HG03558 (cell line): Measurements from ENCODE around the gene RHBDF1.

Experiments
- ATAC-seq: cut with Tn5 transposase; IDR thresholded peaks from one replicate; pipeline ENCODE4 v1.9.1; 2021; ENCODE audit warnings: moderate number of reproducible peaks; ENCODE audit not compliant: unreplicated experiment; ENCODE audit errors: extremely low read depth

RHBDF1 gene

DNA sequence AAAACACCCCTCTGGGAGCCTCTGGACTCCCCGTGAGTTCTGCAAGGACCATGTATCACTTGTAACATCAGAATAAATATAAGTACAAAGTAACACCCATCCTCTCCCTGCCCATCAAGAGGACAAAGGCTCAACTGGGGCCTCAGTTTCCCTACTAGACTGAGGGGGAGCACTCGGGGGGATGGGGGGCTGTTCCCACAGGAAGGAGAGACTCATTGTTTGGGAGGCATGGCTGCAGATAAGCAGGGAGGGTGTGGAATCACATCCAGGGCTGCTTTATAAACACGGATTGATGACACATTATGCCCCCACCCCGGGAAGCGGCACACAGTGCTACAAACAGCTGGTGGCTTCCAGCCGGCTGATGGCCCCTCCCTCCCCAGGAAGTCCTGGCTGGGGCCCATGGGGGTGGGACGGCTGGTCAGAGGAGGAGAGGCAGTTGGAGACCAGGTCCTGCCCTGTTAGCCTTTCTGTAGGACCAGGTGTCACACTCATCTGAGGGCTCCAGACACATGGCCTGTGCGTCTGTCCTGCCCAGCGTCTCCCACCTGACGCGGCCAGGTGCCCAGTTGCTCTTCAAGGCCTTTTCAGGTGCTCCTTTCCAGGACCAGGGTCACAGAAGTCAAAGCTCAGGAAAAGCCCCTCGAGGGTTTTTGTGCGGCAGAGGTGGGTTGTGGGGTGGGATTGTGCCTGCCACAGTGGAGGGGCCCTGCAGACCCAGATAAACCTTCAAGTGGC is 4.3 kb upstream of the RHBDF1 start:
- no peak for ATAC-seq

DNA sequence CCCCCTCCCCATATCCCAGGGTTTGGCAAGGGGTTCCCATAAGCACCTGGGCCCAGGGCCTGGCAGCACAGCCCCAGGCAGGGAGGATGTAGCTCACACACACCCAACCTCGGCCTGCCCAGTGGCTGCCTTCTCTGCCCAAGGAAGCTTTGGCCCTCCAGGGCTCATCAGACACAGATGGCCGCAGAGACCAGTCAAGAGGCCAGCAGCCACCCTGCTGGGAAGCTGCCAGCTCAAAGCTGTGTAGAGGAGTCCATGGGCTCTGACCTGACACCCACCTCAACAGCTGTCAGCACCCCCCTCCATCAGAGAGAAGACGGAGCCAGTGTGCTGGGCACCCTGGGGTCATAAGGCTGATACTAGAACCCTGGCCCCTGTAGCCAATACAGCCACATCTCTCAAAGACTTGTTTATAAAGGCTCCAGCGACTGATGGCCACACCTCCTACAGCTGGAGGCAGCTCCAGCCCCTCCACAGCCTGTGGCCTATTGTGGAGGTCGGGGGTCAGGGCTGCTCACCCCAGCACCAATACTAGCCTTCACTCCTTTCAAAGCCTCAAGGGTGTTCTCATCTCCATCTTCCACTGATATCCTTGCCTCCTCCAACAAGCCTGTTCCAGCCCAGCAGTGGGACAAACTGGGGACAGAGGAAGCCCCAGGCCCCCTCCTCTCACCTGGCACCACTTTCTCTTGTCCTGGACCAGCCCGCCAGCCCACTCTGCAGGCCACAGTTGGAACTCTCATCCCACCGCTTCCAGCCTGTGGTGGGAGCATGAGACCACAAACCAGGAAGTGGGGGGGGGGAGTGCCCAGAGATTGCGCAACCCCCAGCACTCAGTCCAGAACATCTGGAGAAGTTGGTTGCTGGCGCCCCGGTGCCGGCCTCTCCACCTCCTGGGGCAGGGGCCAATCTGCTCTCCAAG is 3.4 kb upstream of the RHBDF1 start:
- ATAC-seq: no peak

DNA sequence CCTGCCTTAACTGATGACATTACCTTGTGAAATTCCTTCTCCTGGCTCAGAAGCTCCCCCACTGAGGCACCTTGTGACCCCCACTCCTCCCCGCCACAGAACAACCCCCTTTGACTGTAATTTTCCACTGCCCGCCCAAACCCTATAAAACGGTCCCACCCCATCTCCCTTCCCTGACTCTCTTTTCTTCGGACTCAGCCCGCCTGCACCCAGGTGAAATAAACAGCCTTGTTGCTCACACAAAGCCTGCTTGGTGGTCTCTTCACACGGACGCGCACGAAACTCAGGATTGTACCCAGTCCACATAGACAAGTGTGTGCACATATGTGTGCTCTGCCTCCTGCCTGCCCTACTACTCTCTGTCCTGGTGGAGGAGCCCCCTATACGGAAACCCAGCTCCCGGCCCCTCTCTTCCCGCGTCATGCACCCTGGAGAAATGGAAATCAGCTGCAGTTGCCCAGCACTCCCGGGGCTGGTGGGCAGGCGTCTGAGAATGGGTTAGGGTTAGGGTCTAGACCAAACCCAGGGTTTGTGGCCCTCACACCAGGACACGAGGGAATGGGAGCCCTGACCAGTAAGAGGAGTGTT is 2.4 kb upstream of the RHBDF1 start:
- no peak for ATAC-seq

DNA sequence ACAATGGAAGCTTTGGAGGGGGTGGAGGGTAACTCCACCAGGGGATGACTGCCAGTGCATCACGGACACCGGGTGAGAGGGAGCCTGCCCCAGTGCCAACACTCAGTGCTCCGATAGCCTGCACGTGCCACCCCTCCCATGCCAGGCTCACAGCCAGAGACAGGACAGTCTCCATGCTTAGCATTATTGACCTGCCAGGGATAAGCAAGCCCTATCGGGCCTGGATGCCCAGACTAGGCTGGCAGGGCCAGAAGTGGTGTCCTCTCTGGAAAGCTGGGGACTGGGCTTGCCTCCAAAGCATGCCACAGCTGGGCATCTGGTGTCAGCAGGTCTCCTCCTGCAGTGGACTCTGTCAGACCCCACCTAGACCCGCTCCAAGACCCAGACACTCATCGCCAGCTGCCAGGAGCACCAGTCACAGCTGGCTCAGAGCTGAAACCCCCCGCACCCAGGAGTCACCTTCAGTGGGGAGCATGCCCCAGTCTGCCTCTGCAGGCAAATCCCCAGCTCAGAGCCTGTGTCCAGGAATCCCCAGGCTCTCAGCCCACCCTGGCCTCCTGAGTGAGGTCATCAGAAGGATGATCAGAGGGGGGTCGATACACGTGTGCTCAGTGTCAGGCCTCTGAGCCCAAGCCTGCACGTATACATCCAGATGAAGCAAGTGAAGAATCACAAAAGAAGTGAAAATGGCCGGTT is 1.8 kb upstream of the RHBDF1 start:
- no peak for ATAC-seq

DNA sequence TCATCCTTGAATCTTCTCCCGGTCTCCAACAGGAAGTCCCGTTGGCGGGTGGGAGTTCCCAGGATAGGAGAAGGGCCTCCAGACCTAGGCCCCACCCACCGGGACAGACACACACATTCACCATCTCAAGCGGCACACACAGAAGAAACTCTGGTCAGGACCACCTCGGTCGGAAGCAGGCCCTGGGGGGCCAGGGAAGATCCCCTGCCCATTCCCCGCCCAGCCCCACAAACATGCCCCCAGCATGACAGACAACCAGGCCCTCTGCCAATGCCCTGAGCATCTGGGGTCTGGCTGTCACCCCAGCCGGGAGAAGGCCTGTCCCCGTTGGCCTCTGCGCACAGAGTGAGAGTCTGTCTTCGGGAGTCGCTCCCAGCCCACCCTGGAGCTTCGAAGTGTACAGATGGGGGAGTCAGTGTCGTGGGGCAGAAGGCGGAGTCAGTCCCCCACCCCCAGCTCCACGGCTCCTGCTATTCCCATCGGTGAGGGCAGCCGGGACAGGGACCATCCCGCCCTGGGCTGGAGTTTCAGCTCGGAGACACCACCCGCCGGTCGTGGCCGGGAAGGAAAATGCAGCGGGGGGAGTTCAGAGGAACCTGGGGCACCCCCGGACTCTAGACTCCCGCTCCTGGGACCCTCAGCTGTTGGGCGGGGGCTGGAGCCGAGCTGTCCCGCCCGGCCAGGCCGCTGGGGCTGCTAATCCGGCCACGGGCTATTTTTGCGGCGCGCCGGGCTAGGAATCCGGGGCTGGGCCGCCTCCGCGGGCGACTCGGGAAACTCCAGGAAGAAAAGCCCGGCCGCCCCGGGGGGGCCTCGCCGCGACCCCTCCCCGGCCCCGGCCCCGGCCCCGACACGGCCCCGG is 660 bp downstream of the RHBDF1 start:
- ATAC-seq: no peak

DNA sequence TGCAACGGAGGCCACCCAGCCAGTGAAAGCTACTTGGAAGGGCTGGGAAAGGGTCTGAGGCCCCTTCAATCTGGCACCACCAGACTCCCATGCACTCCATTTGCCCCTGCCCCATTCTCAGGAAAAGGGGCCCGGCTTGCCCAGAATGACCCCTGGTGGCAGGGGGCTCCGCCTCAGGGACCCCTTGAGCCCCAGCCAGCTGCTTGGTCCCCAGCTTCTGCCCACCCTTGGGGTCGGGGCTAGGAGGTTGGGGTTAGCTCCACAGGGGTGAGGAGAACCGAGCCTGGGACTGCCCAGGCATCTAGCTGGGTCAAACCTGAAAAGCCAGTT is 1.3 kb downstream of the RHBDF1 start:
- no peak for ATAC-seq

DNA sequence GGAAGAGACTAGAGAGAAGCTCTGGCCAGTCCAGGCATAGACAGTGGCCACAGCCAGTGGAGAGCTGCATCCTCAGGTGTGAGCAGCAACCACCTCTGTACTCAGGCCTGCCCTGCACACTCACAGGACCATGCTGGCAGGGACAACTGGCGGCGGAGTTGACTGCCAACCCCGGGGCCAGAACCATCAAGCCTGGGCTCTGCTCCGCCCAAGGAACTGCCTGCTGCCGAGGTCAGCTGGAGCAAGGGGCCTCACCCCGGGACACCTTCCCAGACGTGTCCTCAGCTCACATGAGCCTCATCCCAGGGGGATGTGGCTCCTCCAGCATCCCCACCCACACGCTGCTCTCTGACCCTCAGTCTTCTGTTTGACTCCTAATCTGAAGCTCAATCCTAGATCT is 3.2 kb downstream of the RHBDF1 start:
- no peak for ATAC-seq

DNA sequence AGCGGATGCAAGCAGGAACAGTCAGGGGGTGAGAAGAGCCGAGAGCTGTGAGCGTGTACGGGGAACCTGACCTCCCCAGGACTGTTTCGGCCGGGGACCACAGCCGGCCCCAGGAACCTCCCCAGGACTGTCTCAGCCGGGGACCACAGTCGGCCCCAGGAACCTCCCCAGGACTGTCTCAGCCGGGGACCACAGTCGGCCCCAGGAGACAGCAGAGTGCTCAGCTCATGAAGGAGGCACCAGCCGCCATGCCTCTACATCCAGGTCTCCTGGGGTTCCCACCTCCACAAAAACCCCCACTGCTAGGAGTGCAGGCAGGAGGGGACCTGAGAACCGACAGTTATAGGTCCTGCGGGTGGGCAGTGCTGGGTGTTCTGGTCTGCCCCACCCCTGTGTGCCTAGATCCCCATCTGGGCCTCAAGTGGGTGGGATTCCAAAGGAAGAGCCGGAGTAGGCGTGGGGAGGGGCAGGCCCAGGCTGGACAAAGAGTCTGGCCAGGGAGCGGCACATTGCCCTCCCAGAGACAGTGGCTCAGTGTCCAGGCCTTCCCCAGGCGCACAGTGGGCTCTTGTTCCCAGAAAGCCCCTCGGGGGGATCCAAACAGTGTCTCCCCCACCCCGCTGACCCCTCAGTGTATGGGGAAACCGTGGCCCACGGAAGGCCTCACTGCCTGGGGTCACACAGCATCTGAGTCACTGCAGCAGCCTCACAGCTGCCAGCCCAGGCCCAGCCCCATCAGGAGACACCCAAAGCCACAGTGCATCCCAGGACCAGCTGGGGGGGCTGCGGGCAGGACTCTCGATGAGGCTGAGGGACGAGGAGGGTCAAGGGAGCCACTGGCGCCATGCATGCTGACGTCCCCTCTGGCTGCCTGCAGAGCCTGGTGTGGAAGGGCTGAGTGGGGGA is 4.3 kb downstream of the RHBDF1 start:
- ATAC-seq: no peak

DNA sequence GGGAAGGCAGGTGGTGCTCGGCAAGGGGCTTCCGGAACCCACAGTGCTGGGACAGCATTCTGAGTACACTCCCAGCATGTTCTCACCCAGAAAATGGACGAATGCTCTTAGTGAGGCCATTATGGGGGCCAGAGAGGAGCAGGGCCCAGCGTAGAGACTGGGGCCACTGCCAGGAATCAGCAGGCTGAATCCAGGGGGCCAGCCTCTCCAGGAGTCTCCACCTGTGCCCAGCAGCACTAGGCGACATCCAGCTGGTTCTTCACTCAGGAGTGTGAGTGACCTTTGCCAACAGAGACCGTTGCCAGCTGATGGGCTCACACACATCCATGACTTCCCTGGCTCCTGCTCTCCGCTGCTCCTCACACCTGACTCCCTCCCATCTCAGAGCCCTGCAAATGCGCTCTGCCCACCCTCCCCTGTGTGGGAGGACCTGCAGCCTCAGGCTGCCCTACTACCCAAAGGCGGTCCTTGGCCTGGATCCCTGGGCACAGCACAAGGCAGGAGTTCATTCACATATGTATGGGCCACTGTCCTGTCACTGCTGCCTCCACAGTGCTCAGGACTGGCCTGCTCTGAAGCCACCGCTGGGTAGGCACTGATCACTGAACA is 5.1 kb downstream of the RHBDF1 start:
- no peak for ATAC-seq

DNA sequence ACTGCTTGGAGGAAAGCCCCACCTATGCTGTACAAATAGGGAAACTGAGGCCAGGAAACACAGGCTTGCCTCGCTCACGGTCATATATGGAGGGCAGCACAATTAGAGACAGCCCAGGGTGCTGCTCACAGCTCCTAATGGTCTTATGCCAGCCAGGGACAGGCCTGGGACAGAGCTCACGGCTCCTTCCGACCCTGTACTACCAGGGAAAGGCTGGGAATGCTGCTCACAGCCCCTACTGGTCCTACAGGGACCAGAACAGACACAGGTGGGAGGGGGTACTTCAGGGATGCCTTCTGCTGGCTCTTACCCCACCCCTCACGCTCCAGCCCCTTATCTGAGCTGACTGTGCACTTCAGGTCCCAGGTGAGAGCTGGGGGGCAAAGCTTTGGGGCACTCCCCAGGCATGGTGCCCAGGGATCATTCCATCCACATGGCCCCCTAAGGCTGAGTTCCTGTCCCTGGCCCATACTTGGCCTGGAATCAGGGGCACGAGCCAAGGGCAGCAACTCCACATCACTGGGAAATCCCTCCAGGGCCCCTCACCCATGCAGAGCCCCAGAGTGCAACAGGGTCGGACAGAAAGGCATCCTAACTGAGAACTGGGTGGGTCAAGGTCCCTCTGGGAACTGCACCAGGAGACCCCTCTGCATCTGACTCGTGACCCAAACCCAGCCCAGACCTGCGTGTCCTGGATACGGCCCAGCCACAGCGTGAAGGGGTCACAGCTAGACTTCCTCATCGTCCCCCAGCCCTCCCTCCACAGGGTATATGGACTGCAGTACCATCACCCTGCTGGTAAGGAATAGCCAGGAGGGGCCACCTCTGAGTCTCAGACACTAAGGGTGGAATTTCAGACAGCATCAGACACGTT is 5.9 kb downstream of the RHBDF1 start:
- no peak for ATAC-seq

DNA sequence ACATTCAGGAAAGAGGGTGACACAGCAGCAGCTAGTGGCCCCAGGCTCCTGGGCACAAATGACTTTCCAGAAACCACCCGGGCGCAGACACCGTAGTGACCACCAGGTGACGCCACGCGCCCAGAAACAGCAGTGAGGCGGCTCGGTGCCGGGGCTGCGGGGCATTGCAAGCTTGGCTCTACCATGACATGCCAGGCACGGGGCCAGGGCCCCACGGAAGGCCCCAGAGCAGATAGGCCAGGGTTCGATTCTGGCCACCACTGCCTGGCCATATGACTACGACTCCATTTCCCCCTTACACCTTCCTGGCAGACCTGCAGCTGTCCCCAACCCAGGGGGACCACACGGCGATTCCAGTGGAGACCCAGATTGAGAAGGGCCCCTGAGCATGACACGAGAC is 6.7 kb downstream of the RHBDF1 start:
- ATAC-seq: no peak

DNA sequence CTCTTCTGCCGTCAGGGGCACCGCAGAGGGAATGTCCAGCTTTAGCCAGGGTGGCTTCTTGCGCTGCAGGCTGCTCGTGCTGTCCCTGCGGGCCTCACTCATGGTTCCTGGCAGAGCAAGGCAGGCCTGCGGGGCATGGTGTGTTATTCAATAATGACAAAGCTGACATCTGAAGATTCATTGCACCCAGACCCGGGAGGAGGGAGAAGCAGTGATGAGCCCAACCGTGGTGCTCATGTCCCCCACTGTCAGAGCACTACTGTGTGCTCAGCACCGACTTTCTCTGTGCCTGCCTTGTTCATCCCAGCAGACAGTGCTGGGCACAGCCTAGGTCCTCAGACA is 7.5 kb downstream of the RHBDF1 start:
- no peak for ATAC-seq

DNA sequence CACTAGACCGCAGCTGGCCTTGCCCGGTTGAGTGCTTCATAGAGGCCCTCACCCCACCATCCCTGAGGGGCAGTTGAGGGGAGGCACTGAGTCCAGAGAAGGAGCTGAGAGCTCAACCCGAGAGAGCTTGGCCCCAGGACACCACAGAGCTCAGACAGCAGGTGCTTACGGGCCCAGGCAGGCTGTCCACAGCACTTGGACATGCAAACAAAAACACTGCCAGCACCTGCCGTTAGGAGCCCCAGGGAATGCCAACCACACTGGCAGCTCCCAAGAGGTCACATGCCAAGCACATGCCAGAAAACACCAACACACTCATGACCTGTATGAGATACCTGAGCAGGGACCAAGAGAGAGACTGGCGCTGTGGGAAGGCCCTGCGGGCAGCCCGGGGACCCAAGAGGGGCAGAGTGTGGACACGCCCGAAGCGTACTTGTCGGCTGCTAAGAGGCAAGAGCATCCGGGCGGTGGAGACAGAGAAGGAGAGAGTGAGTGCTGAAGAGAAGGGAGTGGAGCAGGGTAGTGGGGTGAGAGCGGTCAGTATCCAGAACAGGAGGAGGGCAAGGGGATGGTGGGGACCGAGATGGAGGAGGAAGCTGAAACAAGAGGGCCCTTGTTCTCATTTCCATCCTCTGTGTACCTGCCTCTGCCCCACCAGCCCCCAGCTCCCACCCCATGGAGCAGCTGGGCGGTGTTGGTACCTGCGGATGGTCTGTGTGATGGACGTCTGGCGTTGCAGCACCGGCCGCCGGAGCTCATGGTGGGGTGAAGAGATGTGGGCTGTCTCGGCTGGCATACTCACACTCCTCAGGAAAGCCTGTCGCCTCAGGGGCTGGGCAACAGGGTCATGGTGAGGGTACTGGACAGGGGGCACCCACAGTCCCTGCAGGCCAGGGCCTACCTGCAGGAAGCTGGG is 8.2 kb downstream of the RHBDF1 start:
- ATAC-seq: no peak

DNA sequence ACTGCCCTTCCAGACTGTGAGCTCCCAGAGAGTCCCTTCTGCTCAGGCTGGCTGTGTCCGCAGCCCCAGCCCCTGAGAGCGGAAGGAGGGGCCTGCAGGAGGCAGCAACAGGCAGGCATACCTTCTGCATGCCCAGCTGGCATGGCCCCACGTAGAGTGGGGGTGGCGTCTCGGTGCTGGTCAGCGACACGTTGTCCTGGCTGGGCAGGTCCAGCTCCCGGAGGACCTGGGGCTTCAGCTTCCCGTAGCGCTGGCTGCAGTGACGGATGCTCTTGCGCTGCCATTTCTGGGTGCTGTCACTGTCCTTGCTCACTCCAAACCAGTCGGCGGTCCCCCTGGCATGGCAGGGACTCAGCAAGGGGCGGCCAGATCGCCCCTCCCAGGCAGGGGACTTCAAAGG is 9.0 kb downstream of the RHBDF1 start:
- ATAC-seq: no peak

DNA sequence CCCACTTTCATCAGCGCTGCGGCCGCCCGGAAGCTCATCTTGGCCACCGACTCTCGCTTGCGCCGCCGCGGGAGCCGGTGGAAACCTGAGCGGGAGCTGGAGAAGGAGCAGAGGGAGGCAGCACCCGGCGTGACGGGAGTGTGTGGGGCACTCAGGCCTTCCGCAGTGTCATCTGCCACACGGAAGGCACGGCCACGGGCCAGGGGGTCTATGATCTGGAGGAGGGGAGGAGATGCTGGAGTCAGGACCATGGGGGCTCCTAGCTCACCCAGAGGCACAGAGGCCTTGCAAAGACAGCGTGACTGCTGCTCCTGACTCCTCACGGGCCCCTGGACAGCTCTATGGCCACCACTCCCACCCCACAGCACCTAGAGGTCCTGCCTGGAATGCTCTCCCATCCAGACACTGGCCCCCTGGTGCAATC is 9.5 kb downstream of the RHBDF1 start:
- no peak for ATAC-seq

DNA sequence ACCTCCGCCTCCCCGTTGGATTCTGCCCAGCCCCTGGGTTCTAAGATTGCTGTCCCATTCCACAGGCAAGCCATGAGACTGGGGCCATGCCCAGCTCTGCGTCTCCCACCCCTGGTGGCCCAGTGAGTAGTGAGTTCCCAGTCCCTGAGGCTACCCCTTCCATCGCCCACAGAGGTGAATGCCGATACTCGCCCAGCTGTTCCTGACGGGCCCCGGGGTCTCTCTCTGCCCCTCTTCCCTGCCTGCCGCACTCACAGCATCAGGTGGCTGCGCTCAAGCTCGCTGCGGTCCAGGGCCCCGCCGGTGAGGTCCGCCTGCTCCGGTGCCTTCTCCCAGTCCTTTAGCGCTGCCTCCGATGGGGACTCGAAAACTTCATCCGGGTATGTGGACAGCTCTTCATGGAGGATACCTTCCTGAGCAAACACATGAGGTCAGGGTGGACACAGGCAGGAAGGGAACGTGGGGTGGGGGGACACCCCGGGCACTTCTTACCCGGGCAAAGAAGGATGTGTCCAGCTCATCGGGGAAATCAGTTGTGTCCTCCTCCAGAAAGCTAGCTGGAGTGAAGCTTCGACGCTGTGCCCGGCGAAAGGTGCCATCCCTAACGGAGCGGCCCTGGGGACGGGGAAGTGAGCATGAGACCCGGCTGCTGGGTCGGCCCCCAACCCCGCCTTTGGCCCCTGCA is 10.0 kb downstream of the RHBDF1 start:
- ATAC-seq: no peak
